SU-DHL-6 (cell line): Measurements from ENCODE around the gene ZNF837.
"Not testable (repeated sequence)": the region's sequence is repeated elsewhere in the genome, so short reads cannot be mapped to it uniquely, and the experiment has no call there.

Experiments used
- H2AFZ ChIP-seq: fragments of 200-600 bp; sonication (generic); 2 replicates; pipeline ENCODE4 v1.6.1; 2014; ENCODE audit warnings: low read depth, mild to moderate bottlenecking, moderate library complexity, mixed read lengths, antibody characterized with exemption, low read length; ENCODE audit not compliant: severe bottlenecking
- H3F3A ChIP-seq: fragments of 200-600 bp; shearing (Covaris generic); 2 replicates; pipeline ENCODE4 v1.6.0; 2016; ENCODE audit warnings: antibody characterized with exemption, mild to moderate bottlenecking; ENCODE audit not compliant: insufficient read depth
- H3K27ac ChIP-seq: fragments of 200-600 bp; sonication (generic); 2 replicates; pipeline ENCODE4 v1.5.1; 2016; ENCODE audit warnings: low read depth, mild to moderate bottlenecking, low read length, moderate library complexity, mixed read lengths
- H3K27me3 ChIP-seq: fragments of 200-600 bp; sonication (generic), shearing (Covaris generic); 2 replicates; pipeline ENCODE4 v1.6.0; 2014; ENCODE audit warnings: mild to moderate bottlenecking, low read length
- H3K36me3 ChIP-seq: fragments of 200-600 bp; sonication (generic); 2 replicates; pipeline ENCODE4 v1.6.1; 2014; ENCODE audit warnings: mild to moderate bottlenecking, low read length, mixed read lengths
- H3K4me2 ChIP-seq: fragments of 300-600, 200-600 bp; shearing (Covaris generic), sonication (generic); 2 replicates; pipeline ENCODE4 v1.6.0; 2014; ENCODE audit warnings: low read length, low read depth, mild to moderate bottlenecking; ENCODE audit not compliant: poor library complexity, severe bottlenecking
- H3K4me3 ChIP-seq: fragments of 200-600 bp; sonication (generic); 2 replicates; pipeline ENCODE4 v1.5.1; 2014; ENCODE audit warnings: antibody characterized with exemption, low read length, mild to moderate bottlenecking, mixed read lengths; ENCODE audit not compliant: insufficient read depth, poor library complexity, severe bottlenecking
- H3K79me2 ChIP-seq: fragments of 200-600 bp; sonication (generic); 2 replicates; pipeline ENCODE4 v1.6.1; 2014; ENCODE audit warnings: mild to moderate bottlenecking, low read length, moderate library complexity; ENCODE audit not compliant: insufficient read depth
- H3K9ac ChIP-seq: fragments of 200-600 bp; sonication (generic); 2 replicates; pipeline ENCODE4 v1.7.0; 2014; ENCODE audit warnings: mild to moderate bottlenecking, low read length
- H3K9me2 ChIP-seq: fragments of 200-600 bp; sonication (generic); replicated peaks from 2 replicates; pipeline ENCODE4 v1.6.1; 2014; ENCODE audit warnings: low read length; ENCODE audit not compliant: insufficient read depth
- H3K9me3 ChIP-seq: fragments of 200-600 bp; sonication (generic); 2 replicates; pipeline ENCODE4 v1.6.1; 2014; ENCODE audit warnings: low read length, mixed read lengths; ENCODE audit not compliant: insufficient read depth
- H4K20me1 ChIP-seq: fragments of 200-600 bp; sonication (generic); 2 replicates; pipeline ENCODE4 v1.6.1; 2014; ENCODE audit warnings: low read depth, mild to moderate bottlenecking, antibody characterized with exemption, low read length, moderate library complexity, mixed read lengths
- EZH2phosphoT487 ChIP-seq: fragments of 200-600 bp; sonication (generic), shearing (Covaris generic); conservative IDR thresholded peaks from 2 replicates; pipeline ENCODE4 v1.6.1; 2018; ENCODE audit warnings: mild to moderate bottlenecking, antibody characterized with exemption, low read length, moderate library complexity, mixed read lengths
- TF ChIP-seq, protein P1 (sequence below): fragments of 200-600 bp; sonication (generic); IDR thresholded peaks from one replicate; pipeline ENCODE4 v1.5.1; 2017; ENCODE audit warnings: antibody characterized with exemption, mild to moderate bottlenecking, low read length, moderate library complexity; ENCODE audit not compliant: insufficient read depth, poor library complexity, severe bottlenecking

Gene ZNF837

DNA sequence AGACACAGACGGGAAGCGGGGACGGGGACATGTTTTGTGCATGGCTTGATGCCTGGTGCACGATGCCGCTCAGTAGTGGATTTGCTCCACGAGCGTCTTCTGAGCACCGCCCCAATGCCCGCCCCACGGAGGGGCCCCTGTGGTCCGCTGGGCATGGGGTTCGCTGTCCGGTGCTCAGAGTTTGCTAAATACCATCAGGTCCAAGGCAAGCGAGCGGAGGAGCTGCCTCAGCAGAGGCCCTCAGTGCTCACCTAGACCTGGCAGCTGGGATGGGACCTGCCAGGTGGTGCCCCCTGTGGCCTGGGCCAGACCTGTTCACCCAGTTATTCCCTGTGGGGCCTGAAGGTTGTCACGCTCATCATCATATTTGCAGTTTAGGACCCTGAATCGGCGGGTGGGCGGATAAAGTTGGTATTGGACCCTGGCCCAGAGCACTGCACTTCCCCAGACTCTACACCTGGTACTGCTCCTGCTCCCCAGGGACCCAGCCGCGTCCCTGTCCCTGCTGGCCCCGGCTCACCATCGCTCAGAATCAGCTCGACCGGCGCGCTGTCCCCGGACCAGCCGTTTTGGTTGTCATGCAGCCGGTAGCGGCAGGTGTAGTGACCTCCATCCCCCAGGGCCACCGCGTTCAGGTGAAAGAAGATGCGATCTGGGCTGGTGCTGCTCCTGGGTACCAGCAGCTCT, 29.8 kb downstream of the ZNF837 start:
- Histone ChIP-seq H2AFZ (no peak overlapping the region), H3K4me2 (no peak overlapping the region), H3K9ac (no peak overlapping the region), H3F3A (no peaks in the 10 kb centered on the region), H3K27ac (no peak overlapping the region), H3K4me3 (no peak overlapping the region), H3K36me3 (no peaks in the 10 kb centered on the region), H3K27me3 (no peaks in the 10 kb centered on the region), H3K79me2 (no peaks in the 10 kb centered on the region), H4K20me1 (no peaks in the 10 kb centered on the region), H3K9me3 (no peaks in the 10 kb centered on the region), H3K9me2 (no peaks in the 10 kb centered on the region)
- TF ChIP-seq, protein P1, sequence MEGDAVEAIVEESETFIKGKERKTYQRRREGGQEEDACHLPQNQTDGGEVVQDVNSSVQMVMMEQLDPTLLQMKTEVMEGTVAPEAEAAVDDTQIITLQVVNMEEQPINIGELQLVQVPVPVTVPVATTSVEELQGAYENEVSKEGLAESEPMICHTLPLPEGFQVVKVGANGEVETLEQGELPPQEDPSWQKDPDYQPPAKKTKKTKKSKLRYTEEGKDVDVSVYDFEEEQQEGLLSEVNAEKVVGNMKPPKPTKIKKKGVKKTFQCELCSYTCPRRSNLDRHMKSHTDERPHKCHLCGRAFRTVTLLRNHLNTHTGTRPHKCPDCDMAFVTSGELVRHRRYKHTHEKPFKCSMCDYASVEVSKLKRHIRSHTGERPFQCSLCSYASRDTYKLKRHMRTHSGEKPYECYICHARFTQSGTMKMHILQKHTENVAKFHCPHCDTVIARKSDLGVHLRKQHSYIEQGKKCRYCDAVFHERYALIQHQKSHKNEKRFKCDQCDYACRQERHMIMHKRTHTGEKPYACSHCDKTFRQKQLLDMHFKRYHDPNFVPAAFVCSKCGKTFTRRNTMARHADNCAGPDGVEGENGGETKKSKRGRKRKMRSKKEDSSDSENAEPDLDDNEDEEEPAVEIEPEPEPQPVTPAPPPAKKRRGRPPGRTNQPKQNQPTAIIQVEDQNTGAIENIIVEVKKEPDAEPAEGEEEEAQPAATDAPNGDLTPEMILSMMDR: no peak
- TF ChIP-seq EZH2phosphoT487: no peak

DNA sequence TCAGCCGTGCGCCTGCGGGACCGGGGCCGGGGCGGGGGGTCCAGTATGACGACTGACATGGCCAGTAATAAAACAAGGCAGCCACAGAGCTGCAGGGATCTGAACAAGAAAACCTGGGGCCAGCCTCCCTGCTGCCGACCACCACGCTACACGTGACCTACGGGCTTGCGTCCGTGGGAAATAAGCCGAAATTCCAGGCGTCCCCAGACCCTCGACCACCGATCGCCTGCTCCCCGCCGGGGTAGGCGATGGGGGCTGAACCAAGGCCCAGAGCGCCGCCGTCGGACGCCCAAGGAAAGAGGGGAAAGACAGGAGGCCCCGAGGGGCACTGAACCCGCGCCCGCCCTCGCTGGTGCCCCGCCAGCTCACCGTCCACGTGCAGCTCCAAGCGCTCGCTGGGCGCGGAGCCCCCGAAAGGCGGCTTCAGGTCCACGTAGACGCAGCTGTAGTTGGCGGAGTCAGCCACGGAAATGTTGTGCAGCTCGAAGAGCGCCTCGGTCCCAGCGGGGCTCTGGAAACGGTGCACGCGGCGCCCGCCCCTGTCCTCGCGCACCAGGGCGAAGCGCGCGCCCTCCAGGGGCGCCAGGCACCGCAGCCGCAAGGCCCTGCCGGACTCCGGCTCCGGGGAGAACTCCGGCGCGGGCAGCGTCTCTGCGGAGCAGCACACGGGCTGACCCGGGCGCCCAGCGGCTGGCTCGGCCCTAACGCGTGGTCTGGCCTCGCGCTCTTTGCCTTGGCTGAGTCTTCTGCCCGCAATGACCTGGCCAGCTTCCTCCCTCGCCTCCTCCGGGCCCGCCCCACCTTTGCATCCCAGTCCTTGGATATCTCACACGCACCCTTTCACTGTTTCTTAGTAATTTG, 30.6 kb downstream of the ZNF837 start:
- no peaks in the 10 kb centered on the region for H3K9me3 ChIP-seq
- peak overlapping the region; percentile 29 for H3K4me2 ChIP-seq
- TF ChIP-seq EZH2phosphoT487: no peak
- TF ChIP-seq, protein P1: no peak
- H3K9me2 ChIP-seq: no peaks in the 10 kb centered on the region
- no peaks in the 10 kb centered on the region for H3K36me3 ChIP-seq
- no peaks in the 10 kb centered on the region for H3K79me2 ChIP-seq
- H3K4me3 ChIP-seq: no peak overlapping the region
- no peak overlapping the region for H2AFZ ChIP-seq
- no peak overlapping the region for H3K9ac ChIP-seq
- H3K27me3 ChIP-seq: no peaks in the 10 kb centered on the region
- H3F3A ChIP-seq: no peaks in the 10 kb centered on the region
- H3K27ac ChIP-seq: no peak overlapping the region
- H4K20me1 ChIP-seq: no peaks in the 10 kb centered on the region

DNA sequence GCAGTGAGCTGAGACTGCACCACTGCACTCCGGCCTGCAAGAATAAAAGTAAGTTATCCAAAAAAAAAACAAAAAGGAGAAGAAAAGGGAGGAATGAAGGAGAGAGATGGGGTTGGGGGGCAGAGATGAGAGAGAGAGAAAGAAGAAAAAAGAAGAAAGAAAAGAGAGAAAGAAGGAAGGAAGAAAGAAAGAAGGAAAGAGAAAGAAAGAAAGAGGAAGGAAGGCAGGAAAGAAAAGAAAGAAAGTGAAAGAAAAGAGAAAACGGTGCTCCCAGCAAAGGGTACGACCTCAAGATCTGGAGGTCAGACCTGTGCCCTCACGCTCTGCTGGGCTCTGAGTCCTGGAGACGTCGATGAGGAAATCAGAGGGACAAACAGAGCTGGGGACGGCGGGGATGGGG, 31.2 kb downstream of the ZNF837 start:
- H3K4me2 ChIP-seq: peak overlapping the region; percentile 29

DNA sequence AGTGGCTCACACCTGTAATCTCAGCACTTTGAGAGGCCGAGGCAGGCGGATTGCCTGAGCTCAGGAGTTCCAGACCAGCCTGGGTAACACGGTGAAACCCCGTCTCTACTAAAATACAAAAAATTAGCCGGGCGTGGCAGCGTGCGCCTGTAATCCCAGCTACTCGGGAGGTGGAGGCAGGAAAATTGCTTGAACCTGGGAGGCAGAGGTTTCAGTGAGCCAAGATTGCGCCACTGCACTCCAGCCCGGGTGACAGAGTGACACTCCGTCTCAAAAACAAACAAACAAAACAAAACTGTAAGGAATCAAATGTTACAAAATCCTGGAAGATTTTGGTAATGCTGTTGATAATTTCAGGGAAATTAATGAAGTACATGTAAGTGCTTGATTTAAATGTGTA, 32.8 kb downstream of the ZNF837 start:
- not testable (repeated sequence) for H3K79me2 ChIP-seq, H3K27me3 ChIP-seq, H3K9me3 ChIP-seq, H3F3A ChIP-seq, H3K27ac ChIP-seq, H3K36me3 ChIP-seq, H4K20me1 ChIP-seq, H3K9me2 ChIP-seq
- Histone ChIP-seq H3K9ac (peak overlapping the region; percentile 70), H2AFZ (peak overlapping the region; percentile 87), H3K4me2 (peak overlapping the region; percentile 83), H3K4me3 (peak overlapping the region; percentile 96)

More for the DNA sequence above, 31.2 kb downstream of the ZNF837 start:
- H3K9ac ChIP-seq: no peak overlapping the region
- H3K9me2 ChIP-seq: no peaks in the 10 kb centered on the region
- no peaks in the 10 kb centered on the region for H3K36me3 ChIP-seq
- no peaks in the 10 kb centered on the region for H3K27me3 ChIP-seq
- H3K4me3 ChIP-seq: no peak overlapping the region
- H3K27ac ChIP-seq: no peak overlapping the region
- H3K79me2 ChIP-seq: no peaks in the 10 kb centered on the region
- H4K20me1 ChIP-seq: no peaks in the 10 kb centered on the region
- no peaks in the 10 kb centered on the region for H3F3A ChIP-seq
- TF ChIP-seq, protein P1: no peak
- no peak for TF ChIP-seq EZH2phosphoT487
- no peaks in the 10 kb centered on the region for H3K9me3 ChIP-seq
- H2AFZ ChIP-seq: no peak overlapping the region
